ENCODE data around the gene GJA10. TPM values are rescaled to one million over a fixed set of nuclear protein-coding genes. Genes with fewer than 3 reads are reported as not detected.
"Not testable (repeated sequence)": the region's sequence is repeated elsewhere in the genome, so short reads cannot be mapped to it uniquely, and the experiment has no call there.

Gene GJA10
- total RNA-seq (not detected), polyA plus RNA-seq (not detected)
- long read RNA-seq, donor 1 = 0 reads
- long read RNA-seq, donor 2 = 0 reads

DNA sequence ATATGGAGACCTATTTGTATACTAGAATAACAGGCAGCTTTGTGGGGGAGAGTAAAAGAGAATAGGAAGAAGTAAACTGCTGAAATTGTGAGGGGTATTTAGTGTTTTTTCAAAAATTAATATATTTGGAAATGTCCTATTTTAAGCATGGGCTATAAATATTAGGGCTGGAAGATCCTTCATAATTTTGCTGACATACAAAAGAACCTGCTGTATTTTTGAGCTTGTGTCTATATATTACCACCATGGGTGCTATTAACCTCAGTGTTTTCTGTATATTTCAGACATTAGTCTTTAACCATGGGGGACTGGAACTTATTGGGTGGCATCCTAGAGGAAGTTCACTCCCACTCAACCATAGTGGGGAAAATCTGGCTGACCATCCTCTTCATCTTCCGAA lies at the start of gene GJA10:
TSS of gene GJA10 (plus strand) at position 301 of the 400 bp plus-strand sequence. CDS start at position 301, 0 bp downstream.
- Histone ChIP-seq H3K4me1 (ENCODE audit: control insufficient read depth in 1 of 2, insufficient read depth in 2 of 2, low read length in 2 of 2) (no peaks in the 10 kb centered on the region), H3K4me3 (ENCODE audit: low read length in 2 of 2) (no peak within 1 kb of the TSS), H3K27ac (ENCODE audit: low read depth in 1 of 2, low read length in 2 of 2) (no peak within 1 kb of the TSS), H3K9me3 (ENCODE audit: control insufficient read depth, low read length) (peaks cover 2% of the 10 kb centered on the region), H3K27me3 (ENCODE audit: control insufficient read depth in 1 of 2, insufficient read depth in 2 of 2, low read length in 1 of 2) (peaks cover 0 to 2% of the 10 kb centered on the region in 2 donors), H3K36me3 (ENCODE audit: control insufficient read depth in 1 of 2, insufficient read depth in 2 of 2, low read length in 1 of 2) (no peaks in the 10 kb centered on the region)
- 93 to 97% methylated on average over 1 of the region's 1 CpG for WGBS, 2 donors
- intact Hi-C loops (cut with DNase I) = no loop called here
- no peak for DNase-seq
- no peak for ATAC-seq (ENCODE audit: low FRiP score)

DNA sequence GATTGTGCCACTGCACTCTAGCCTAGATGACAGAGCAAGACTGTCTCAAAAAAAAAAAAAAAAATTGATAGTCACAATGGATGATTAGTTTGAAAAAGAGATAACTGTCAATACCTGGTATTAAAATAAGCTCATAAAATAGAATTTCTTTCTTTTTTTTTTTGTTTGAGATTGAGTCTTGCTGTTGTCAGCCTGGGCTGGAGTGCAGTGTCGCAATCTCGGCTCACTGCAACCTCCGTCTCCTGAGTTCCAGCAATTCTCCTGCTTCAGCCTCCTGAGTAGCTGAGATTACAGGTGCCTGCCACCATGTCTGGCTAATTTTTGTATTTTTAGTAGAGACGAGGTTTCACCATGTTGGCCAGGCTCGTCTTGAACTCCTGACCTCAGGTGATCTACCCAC lies 46.8 kb upstream of the GJA10 start:
- H3K4me3 ChIP-seq (ENCODE audit: low read length in 2 of 2); H3K36me3 ChIP-seq (ENCODE audit: control insufficient read depth in 1 of 2, insufficient read depth in 2 of 2, low read length in 1 of 2); ATAC-seq (ENCODE audit: low FRiP score); H3K4me1 ChIP-seq (ENCODE audit: control insufficient read depth in 1 of 2, insufficient read depth in 2 of 2, low read length in 2 of 2); H3K27ac ChIP-seq (ENCODE audit: low read depth in 1 of 2, low read length in 2 of 2); H3K27me3 ChIP-seq (ENCODE audit: control insufficient read depth in 1 of 2, insufficient read depth in 2 of 2, low read length in 1 of 2); intact Hi-C loops (cut with DNase I); DNase-seq; H3K9me3 ChIP-seq (ENCODE audit: control insufficient read depth, low read length): not testable (repeated sequence)
- WGBS, 2 donors = 90 to 93% methylated on average over 5 of the region's 5 CpGs

DNA sequence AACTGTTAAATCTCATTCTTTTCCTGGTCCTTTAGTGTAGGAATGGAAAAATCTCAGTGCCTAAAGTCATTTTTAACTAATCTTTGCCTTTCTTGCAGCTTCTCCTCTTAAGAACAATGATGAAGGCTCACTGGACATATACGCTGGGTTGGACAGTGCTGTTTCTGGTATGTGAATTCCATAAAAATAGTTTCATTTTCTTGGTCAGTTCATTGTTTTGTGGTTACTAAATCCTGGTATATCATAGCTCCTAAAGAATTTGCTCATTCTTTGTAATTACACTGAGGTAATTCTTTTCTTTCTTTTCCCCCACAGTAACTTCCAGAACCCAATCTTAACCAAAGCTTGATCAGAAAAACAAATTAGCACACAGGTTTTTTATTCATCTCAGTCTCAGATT lies 41.2 kb upstream of the GJA10 start:
- Histone ChIP-seq H3K27ac (ENCODE audit: low read depth in 1 of 2, low read length in 2 of 2) (no peak overlapping the region), H3K4me3 (ENCODE audit: low read length in 2 of 2) (no peak overlapping the region), H3K36me3 (ENCODE audit: control insufficient read depth in 1 of 2, insufficient read depth in 2 of 2, low read length in 1 of 2) (peaks cover 2 to 7% of the 10 kb centered on the region in 2 donors), H3K4me1 (ENCODE audit: control insufficient read depth in 1 of 2, insufficient read depth in 2 of 2, low read length in 2 of 2) (no peaks in the 10 kb centered on the region), H3K9me3 (ENCODE audit: control insufficient read depth, low read length) (no peaks in the 10 kb centered on the region), H3K27me3 (ENCODE audit: control insufficient read depth in 1 of 2, insufficient read depth in 2 of 2, low read length in 1 of 2) (no peaks in the 10 kb centered on the region)
- 90 to 94% methylated on average over 1 of the region's 1 CpG for WGBS, 2 donors
- DNase-seq (no peak), ATAC-seq (ENCODE audit: low FRiP score) (no peak)
- intact Hi-C loops (cut with DNase I) = no loop called here

DNA sequence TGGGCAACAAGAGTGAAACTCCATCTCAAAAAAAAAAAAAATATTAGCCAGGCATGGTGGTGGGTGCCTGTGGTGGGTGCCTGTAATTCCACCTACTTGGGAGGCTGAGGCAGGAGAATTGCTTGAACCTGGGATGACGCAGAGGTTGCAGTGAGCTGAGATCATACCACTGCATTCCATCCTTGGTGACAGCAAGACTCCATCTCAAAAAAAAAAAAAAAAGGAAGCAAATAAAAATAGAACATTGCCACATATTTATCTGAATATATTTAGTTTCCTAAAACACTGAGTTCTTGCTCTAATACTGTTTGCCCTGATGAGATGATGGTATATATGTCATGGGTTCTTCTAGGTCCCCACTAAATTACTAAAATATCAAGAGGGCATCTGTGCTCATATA lies 36.2 kb upstream of the GJA10 start:
- no peaks in the 10 kb centered on the region for H3K9me3 ChIP-seq (ENCODE audit: control insufficient read depth, low read length)
- WGBS, 2 donors = 95 to 100% methylated on average over 1 of the region's 1 CpG
- DNase-seq (no peak), ATAC-seq (ENCODE audit: low FRiP score) (no peak)
- no peak overlapping the region for H3K27ac ChIP-seq (ENCODE audit: low read depth in 1 of 2, low read length in 2 of 2)
- H3K27me3 ChIP-seq (ENCODE audit: control insufficient read depth in 1 of 2, insufficient read depth in 2 of 2, low read length in 1 of 2) = no peaks in the 10 kb centered on the region
- intact Hi-C loops (cut with DNase I) = no loop called here
- H3K36me3 ChIP-seq (ENCODE audit: control insufficient read depth in 1 of 2, insufficient read depth in 2 of 2, low read length in 1 of 2) = peaks cover 6 to 7% of the 10 kb centered on the region in 2 donors
- no peaks in the 10 kb centered on the region for H3K4me1 ChIP-seq (ENCODE audit: control insufficient read depth in 1 of 2, insufficient read depth in 2 of 2, low read length in 2 of 2)
- H3K4me3 ChIP-seq (ENCODE audit: low read length in 2 of 2) = no peak overlapping the region

DNA sequence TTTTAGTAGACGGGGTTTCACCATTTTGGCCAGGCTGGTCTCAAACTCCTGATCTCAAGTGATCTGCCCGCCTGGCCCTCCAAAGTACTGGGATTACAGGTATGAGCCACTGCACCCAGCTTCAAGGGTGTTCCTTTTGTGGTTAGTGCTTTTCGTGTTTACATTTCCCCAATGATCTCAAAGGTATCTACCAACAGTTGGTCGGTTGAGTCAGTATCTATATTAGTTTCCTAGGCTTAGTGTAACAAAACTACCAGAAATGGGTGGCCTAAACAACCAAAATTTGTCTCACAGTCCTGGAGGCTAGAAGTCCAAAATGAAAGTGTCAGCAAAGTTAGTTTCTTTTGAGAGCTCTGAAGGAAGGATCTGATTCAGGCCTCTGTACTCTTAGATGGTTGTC lies 34.5 kb upstream of the GJA10 start:
- Histone ChIP-seq H3K27me3 (ENCODE audit: control insufficient read depth in 1 of 2, insufficient read depth in 2 of 2, low read length in 1 of 2) (no peaks in the 10 kb centered on the region), H3K36me3 (ENCODE audit: control insufficient read depth in 1 of 2, insufficient read depth in 2 of 2, low read length in 1 of 2) (peaks cover 6 to 12% of the 10 kb centered on the region in 2 donors), H3K4me1 (ENCODE audit: control insufficient read depth in 1 of 2, insufficient read depth in 2 of 2, low read length in 2 of 2) (no peaks in the 10 kb centered on the region), H3K4me3 (ENCODE audit: low read length in 2 of 2) (no peak overlapping the region), H3K27ac (ENCODE audit: low read depth in 1 of 2, low read length in 2 of 2) (no peak overlapping the region), H3K9me3 (ENCODE audit: control insufficient read depth, low read length) (no peaks in the 10 kb centered on the region)
- ATAC-seq (ENCODE audit: low FRiP score) = no peak
- intact Hi-C loops (cut with DNase I) = no loop called here
- 93 to 95% methylated on average over 4 of the region's 4 CpGs for WGBS, 2 donors
- no peak for DNase-seq

DNA sequence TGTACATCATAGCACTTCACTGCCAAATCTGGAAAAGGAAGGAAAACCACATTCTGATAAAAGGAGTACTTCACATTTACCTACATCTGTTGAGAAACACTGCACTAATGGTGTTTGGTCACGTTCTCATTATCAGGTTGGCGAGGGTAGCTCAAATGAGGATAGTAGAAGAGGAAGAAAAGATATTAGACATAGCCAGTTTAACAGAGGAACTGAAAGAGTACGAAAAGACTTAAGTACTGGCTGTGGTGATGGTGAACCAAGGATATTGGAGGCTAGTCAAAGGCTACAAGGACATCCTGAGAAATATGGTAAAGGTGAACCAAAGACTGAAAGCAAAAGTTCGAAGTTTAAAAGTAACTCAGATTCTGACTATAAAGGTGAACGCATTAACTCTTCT lies 32.0 kb upstream of the GJA10 start:
- ATAC-seq (ENCODE audit: low FRiP score) = no peak
- H3K36me3 ChIP-seq (ENCODE audit: control insufficient read depth in 1 of 2, insufficient read depth in 2 of 2, low read length in 1 of 2) = peaks cover 8 to 10% of the 10 kb centered on the region in 2 donors
- DNase-seq = no peak
- intact Hi-C loops (cut with DNase I) = no loop called here
- no peaks in the 10 kb centered on the region for H3K27me3 ChIP-seq (ENCODE audit: control insufficient read depth in 1 of 2, insufficient read depth in 2 of 2, low read length in 1 of 2)
- H3K4me3 ChIP-seq (ENCODE audit: low read length in 2 of 2) = no peak overlapping the region
- WGBS, 2 donors = 96 to 97% methylated on average over 5 of the region's 5 CpGs
- peaks cover 1% of the 10 kb centered on the region for H3K9me3 ChIP-seq (ENCODE audit: control insufficient read depth, low read length)
- no peak overlapping the region for H3K27ac ChIP-seq (ENCODE audit: low read depth in 1 of 2, low read length in 2 of 2)
- H3K4me1 ChIP-seq (ENCODE audit: control insufficient read depth in 1 of 2, insufficient read depth in 2 of 2, low read length in 2 of 2) = no peaks in the 10 kb centered on the region

DNA sequence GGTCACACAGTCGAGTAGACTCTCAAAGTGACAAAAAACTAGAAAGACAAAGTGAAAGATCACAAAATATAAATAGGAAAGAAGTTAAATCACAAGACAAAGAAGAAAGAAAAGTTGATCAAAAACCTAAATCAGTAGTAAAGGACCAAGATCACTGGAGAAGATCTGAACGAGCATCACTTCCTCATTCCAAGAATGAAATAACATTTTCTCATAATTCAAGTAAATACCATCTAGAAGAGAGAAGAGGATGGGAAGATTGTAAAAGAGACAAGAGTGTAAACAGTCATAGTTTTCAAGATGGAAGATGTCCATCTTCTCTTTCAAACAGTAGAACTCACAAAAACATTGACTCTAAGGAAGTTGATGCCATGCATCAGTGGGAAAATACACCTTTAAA lies 31.6 kb upstream of the GJA10 start:
- intact Hi-C loops (cut with DNase I) = no loop called here
- no peak overlapping the region for H3K27ac ChIP-seq (ENCODE audit: low read depth in 1 of 2, low read length in 2 of 2)
- peaks cover 8 to 9% of the 10 kb centered on the region in 2 donors for H3K36me3 ChIP-seq (ENCODE audit: control insufficient read depth in 1 of 2, insufficient read depth in 2 of 2, low read length in 1 of 2)
- DNase-seq = no peak
- no peak overlapping the region for H3K4me3 ChIP-seq (ENCODE audit: low read length in 2 of 2)
- H3K4me1 ChIP-seq (ENCODE audit: control insufficient read depth in 1 of 2, insufficient read depth in 2 of 2, low read length in 2 of 2) = no peaks in the 10 kb centered on the region
- no peaks in the 10 kb centered on the region for H3K27me3 ChIP-seq (ENCODE audit: control insufficient read depth in 1 of 2, insufficient read depth in 2 of 2, low read length in 1 of 2)
- no peak for ATAC-seq (ENCODE audit: low FRiP score)
- WGBS, 2 donors = 94 to 98% methylated on average over 2 of the region's 2 CpGs
- H3K9me3 ChIP-seq (ENCODE audit: control insufficient read depth, low read length) = peaks cover 1% of the 10 kb centered on the region

DNA sequence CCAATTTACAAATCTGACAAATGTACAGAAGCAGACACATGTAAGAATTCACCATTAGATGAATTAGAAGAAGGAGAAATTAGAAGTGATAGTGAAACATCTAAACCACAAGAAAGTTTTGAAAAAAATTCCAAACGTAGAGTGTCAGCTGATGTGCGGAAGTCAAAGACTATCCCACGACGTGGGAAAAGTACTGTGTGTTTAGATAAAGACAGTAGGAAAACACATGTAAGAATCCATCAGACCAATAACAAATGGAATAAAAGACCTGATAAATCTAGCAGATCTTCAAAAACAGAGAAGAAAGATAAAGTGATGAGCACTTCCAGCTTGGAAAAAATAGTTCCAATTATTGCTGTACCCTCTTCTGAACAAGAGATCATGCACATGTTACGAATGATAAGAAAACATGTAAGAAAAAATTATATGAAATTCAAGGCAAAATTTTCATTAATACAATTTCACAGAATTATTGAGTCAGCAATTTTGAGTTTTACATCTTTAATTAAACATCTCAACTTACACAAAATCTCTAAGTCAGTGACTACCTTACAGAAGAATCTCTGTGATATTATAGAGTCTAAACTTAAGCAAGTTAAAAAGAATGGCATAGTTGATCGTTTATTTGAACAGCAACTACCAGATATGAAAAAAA lies 28.1 kb upstream of the GJA10 start:
- intact Hi-C loops (cut with DNase I) = no loop called here
- peaks cover 6 to 9% of the 10 kb centered on the region in 2 donors for H3K36me3 ChIP-seq (ENCODE audit: control insufficient read depth in 1 of 2, insufficient read depth in 2 of 2, low read length in 1 of 2)
- WGBS, 2 donors = 91 to 95% methylated on average over 6 of the region's 6 CpGs

DNA sequence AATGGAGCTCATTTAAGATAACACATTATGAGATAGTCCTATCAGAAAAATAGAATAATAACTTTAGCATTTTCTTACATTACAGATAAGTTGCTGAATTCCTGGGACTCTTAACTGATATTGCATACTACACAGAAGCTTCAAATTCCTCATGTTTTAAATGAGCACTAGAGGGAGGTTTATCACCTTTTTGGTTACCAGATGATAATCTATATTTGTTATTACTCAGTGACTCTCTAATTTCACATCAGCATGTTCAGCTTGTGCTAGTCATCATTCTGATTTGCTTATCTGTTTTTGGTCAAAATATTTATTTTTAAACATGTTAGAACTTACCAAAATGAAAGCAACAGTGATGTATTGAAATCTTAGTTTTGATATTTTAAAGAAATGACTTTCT lies 20.5 kb upstream of the GJA10 start:
- Histone ChIP-seq H3K9me3 (ENCODE audit: control insufficient read depth, low read length) (no peaks in the 10 kb centered on the region), H3K36me3 (ENCODE audit: control insufficient read depth in 1 of 2, insufficient read depth in 2 of 2, low read length in 1 of 2) (peaks cover 4 to 5% of the 10 kb centered on the region in 2 donors), H3K27ac (ENCODE audit: low read depth in 1 of 2, low read length in 2 of 2) (no peak overlapping the region), H3K4me3 (ENCODE audit: low read length in 2 of 2) (no peak overlapping the region), H3K27me3 (ENCODE audit: control insufficient read depth in 1 of 2, insufficient read depth in 2 of 2, low read length in 1 of 2) (no peaks in the 10 kb centered on the region), H3K4me1 (ENCODE audit: control insufficient read depth in 1 of 2, insufficient read depth in 2 of 2, low read length in 2 of 2) (no peaks in the 10 kb centered on the region)
- intact Hi-C loops (cut with DNase I) = no loop called here
- no peak for DNase-seq
- ATAC-seq (ENCODE audit: low FRiP score) = no peak

More for the DNA sequence above, 28.1 kb upstream of the GJA10 start:
- no peaks in the 10 kb centered on the region for H3K27me3 ChIP-seq (ENCODE audit: control insufficient read depth in 1 of 2, insufficient read depth in 2 of 2, low read length in 1 of 2)
- no peak overlapping the region for H3K4me3 ChIP-seq (ENCODE audit: low read length in 2 of 2)
- DNase-seq (no peak), ATAC-seq (ENCODE audit: low FRiP score) (no peak)
- peaks cover 1% of the 10 kb centered on the region for H3K9me3 ChIP-seq (ENCODE audit: control insufficient read depth, low read length)
- no peaks in the 10 kb centered on the region for H3K4me1 ChIP-seq (ENCODE audit: control insufficient read depth in 1 of 2, insufficient read depth in 2 of 2, low read length in 2 of 2)
- no peak overlapping the region for H3K27ac ChIP-seq (ENCODE audit: low read depth in 1 of 2, low read length in 2 of 2)

Data from aorta (tissue), 5 donors.